CMK (cell line): ENCODE results near the gene ESYT1.
"Not testable (repeated sequence)": the region's sequence is repeated elsewhere in the genome, so short reads cannot be mapped to it uniquely, and the experiment has no call there.

ENCODE experiments used
- DNase-seq: peaks from one replicate; pipeline ENCODE4 v3.0.0-alpha.2; 2010; ENCODE audit warnings: low read depth

The ESYT1 gene

DNA sequence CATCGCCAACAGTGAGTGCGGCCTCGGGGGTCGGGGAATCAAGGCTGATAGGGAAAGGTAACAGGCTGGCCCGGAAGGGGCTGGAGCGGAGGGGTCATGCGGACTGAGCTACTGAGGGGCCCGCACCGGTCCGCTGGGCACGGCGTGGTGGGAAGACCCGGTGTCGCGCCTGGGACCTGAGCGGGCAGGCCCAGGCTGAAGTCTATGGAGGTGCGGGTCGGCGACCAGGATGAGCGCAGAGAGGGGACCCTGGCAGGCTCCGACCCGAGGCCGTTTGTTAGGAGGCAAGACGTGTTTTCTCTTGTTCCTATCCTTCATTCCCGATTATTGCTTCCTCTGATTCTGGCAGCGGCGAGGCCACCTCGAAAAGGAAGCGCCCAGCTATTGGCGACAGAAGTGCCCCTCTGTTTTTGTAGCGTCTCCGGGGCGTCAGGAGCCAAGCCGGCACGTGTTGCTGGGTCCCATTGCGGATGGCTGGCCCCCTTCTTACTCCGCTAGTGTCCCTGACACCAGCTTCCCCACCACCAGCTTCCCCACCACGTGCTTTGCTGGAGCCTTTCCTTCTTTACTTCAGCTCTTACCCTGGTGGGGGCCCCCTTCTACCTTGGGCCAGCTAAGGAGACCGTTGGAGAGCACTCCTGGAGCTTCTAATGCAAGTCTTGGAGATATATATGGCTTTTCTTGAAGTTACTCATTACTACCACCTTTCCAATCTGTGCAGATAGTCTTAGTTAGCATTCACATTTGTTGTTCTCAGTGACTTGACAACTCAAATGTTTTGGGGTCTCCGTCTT is 23.1 kb upstream of the ESYT1 start:
- DNase-seq, result no peak

DNA sequence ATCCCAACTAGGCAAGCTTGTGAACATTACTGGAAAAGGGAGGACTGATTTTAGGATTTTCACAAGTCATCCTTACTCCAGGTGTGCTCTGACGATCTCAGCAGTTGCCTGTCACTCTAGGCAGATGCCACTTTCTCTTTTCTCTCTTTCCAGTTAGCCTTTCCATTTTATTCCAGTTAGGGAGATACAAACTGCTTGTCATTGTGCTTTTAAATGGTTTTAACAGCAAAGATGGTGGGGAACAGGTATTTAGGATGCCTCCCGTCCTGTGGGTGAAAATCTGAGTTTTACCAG is 22.5 kb upstream of the ESYT1 start:
- no peak for DNase-seq

DNA sequence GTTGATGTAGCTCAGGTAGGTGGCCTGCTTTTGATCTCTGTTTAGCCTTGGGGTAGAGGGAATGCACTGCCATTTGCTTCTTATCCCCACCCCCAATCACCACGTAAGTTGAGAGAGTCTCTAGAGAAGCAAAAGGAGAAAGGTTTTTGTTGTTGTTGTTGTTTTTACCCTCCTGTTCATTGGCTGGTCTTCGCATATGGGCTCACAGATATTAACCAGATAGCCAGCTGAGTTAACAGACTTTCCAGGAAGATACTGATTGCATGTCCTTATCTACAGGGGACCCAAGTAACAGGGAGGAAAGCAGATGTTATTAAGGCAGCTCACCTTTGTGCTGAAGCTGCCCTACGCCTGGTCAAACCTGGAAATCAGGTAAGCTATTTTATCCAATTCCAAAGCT is 20.8 kb upstream of the ESYT1 start:
- DNase-seq, result no peak

DNA sequence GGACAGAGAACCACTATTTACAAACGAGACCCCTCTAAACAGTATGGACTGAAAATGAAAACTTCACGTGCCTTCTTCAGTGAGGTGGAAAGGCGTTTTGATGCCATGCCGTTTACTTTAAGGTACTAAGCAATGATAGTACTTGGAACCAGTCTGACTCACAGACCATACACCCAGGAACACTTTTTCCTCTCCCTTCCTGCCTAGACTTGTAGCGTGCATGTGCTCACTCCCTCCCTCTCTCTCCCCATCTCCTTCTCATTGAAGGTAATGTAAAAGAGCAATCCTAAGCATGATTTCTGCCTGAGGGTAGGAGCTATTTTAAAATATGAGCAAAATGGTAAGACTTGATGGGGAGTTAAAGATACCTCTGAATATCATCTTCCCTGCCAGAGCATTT is 17.5 kb upstream of the ESYT1 start:
- no peak for DNase-seq

DNA sequence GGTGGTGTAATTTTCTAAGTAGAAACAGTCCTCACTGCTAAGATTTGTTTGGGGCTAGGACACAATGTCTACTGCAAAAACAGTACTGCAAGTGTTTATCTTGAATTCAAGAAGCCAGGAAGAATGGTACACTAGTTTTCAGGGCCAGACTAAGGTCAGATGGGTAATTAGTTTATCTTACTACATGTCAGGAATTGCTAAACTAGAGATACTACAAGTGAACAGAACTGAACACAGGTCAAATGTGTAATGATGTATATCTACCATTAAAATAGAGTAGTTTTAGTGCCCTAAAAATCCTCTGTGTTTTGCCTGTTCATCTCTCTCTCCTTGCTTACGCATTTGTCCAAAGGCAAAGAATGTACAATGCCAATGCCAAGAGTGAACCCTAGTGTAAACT is 14.0 kb upstream of the ESYT1 start:
- DNase-seq, result no peak

DNA sequence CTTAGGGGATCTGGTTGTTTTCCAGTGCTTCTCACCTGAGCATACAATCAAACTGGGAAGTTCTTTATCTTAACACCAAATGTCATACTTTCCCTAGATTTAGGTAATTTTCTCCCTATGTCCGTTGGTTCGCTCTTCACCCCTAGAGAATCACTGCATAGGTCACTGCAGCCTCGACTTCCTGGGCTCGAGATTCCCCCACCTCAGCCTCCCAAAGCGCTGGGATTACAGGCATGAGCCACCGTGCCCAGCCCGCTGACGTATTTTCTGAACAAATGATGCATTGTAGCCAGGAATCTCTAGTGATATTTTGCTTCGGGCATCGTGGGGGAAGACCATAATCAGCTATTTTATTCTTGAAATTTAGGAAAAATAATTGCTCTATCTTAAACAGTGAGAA is 12.7 kb upstream of the ESYT1 start:
- DNase-seq, result no peak

DNA sequence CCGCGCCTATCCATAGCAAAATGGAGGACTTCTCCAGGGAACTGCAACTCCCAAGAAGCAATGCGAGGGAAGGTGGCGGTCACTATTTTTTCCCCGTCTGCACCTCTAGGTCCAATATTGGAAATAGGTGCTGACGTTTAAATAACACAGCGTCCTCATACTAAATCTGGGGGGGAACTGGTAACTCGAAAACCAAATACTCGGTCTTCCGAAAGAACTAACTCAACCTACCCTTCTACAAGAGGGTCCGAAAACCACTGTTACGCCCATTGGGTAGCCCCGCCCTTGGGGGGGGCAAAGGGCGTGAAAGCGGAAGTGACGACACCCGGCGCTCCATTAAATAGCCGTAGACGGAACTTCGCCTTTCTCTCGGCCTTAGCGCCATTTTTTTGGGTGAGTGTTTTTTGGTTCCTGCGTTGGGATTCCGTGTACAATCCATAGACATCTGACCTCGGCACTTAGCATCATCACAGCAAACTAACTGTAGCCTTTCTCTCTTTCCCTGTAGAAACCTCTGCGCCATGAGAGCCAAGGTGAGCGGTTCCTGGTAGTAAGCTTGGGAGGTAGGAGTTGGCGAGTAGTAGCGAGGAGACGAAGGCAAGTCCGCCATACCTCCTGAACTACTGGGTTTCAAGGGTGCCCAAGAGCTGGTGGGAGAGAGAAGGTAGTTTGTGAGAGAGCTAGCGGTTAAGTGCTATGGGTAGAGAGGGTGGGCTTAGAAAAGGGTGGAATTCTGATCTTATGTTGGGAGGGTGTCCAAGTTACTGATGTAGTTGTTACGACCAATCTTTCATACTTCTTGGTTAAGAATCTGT is 11.6 kb upstream of the ESYT1 start, which contains the start of gene RPL41:
RPL41 (plus strand) TSS at position 367 of the 815 bp plus-strand sequence.
- peak; percentile 83 for DNase-seq

DNA sequence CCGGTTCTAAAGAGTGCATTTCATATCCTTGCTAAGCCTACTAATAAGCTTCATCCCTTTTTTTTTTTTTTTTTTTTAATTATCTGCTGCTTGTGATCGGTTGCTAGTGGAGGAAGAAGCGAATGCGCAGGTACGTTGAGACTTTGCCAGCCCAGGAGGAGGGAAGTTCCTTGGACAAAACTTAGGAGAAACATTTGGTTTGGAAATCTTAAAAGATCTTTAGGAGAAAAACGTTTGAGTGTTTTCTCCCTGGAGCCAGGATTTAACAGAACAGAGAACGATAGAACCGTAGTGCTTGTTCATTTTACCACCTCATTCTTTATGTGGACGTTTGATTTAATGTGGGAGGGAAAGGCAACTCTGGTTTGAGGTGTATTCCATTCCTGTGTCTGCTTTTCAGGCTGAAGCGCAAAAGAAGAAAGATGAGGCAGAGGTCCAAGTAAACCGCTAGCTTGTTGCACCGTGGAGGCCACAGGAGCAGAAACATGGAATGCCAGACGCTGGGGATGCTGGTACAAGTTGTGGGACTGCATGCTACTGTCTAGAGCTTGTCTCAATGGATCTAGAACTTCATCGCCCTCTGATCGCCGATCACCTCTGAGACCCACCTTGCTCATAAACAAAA is 10.9 kb upstream of the ESYT1 start:
- not testable (repeated sequence) for DNase-seq

DNA sequence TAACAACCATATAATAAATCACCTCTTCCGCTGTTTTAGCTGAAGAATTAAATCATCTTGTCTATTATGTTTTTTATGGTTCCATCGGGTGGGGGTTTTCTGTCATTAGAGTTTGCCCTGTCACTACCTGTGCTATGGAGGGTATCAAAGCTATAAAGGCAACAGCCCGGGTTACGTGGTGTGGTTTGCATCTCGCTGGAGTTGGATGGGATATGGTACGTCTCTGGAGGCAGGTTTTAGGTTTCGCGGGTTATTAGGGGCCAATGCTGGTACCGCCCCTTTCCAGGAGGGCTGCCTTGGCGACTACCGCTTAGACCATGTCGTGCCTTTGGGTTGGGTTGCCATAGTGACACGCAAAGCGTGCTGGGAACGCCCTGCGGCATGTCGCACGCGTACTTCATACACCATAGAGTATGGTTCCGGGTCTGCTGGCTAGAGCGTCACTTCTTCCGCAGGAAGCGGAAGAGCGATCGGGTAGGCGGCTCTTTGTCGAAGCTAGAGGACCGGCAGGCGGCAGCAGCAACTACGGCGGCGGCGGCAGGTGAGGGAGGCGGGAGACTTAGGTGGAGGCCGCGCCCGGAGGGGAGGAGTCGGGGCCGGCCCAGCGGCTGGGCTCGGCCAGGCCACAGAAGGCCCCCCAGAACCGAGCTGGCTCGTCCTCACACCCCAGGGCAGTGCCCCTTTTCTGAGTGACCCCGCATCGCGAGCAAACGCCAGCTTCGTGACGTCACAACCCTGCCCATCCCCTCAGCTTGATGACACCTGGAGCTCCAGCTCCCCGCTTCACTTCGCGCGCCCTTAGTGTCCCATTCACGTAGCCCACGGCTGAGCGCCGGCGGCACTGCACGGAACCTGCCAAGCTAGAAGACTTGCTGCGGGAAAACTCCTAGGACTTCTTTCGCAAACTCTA is 10.0 kb upstream of the ESYT1 start, which contains the start of gene ZC3H10:
ZC3H10 (plus strand) TSS at position 489 of the 910 bp plus-strand sequence. CDS start 2,297 bp downstream, outside the sequence.
- peak; percentile 97 for DNase-seq

DNA sequence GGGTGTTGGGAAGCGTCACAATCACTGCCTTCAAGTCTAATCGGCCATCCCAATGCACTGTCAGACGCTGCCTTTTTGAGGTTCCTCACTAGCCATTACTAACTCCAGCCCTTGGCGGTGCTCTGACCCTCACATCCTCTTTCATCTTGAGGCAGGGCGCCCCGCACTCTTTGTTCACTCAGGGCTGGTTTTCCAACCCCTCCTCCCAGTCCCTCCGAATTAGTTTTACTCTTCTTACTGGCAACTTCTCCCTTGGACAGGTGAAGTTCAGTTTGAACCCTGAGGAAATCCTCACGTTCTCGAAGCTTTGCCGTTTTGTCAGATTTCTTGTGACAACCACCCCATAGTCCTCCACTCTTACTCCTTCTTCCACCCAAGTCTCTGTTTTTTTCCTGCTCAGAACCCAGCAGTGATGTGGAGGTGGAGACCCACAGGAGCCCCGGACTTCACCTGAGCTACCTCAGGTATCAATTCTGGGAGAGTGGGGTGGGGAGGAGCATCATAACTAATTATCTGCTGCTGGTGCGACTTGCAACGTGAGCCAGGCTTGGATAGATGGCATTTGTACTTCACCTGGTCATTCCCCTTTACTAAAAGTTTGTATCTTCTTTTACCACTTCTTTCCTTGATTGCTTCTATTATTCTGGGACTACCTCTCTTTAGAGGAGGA is 9.2 kb upstream of the ESYT1 start:
- no peak for DNase-seq

DNA sequence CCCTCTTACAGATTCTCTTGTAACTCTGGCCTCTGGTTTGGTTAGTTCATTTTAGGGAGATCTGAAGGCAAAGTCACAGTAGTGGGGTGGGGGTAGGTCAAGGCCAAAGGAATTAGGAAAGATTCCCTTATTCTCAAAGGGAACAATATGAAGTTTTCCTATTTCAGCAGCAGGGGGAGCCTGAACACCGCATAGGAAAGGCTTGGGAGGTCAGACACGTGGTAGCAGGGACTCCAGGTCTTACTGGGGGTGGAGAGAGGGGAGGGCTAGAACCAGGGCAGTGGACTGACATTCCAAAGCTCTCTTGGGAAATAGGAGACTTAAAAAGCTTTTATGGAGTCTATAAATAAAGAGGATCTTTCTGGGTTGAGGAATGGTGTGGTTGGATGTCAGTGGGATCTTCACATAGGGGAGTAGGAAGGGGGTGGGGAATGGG is 8.7 kb upstream of the ESYT1 start:
- no peak for DNase-seq

DNA sequence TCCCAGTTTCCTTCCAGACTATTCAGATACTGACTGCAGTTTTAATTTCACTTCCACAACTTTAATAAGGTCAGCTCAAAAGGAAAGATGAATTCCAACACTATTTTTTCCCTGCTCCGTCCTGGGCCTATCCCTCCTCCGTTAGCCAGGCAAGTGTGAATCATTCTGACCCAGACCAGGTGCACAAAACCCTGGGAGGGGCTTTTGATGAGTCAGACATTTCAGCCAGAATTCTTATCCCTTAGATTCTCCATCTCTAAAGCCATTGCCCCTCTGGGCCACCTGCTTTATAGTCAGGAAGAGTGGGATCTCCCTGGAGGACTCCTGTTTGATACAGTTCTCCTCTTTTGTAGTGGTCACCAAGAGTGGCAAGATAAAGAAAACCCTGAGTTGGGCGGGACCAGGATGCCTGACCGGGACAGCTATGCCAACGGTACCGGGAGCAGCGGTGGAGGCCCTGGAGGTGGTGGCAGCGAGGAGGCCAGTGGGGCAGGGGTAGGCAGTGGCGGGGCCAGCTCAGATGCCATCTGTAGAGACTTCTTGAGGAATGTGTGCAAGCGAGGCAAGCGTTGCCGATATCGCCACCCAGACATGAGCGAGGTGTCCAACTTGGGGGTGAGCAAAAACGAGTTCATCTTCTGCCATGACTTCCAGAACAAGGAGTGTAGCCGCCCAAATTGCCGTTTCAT is 7.8 kb upstream of the ESYT1 start:
- DNase-seq, result no peak

DNA sequence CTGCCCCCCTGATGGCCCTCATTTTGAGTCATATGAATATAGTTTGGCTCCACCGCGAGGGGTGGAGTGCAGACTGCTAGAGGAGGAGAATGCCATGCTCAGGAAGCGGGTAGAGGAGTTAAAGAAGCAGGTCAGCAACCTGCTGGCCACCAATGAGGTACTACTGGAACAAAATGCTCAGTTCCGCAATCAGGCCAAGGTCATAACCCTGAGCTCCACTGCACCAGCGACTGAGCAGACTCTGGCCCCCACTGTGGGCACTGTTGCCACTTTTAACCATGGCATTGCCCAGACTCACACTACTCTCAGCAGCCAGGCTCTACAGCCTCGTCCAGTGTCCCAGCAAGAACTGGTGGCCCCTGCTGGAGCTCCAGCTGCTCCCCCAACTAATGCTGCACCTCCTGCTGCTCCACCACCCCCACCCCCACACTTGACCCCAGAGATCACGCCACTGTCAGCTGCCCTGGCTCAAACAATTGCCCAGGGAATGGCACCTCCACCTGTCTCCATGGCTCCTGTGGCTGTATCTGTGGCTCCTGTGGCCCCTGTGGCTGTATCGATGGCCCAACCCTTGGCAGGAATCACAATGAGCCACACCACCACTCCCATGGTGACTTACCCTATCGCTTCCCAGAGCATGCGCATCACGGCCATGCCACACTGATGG is 6.7 kb upstream of the ESYT1 start:
- DNase-seq, result no peak

DNA sequence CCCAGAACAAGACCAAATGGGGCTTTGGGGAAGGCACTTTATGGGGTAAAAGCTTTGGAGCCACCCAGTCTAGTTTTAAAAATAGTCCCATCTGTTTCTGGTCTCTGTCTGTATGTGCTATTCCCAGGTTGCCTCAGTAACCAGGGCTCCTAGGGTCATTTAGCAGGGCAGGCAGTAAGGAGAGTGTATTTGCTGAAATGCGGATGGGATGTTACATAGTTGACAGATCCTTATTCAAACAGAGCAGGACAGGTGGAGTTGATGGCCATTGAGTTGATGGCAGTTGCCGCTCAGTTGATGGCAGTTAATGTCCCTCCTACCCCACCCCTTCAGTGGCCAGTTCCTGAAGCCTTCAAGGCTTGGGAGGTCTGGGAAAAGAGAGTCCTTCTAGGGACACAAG is 5.4 kb upstream of the ESYT1 start:
- DNase-seq, result no peak

DNA sequence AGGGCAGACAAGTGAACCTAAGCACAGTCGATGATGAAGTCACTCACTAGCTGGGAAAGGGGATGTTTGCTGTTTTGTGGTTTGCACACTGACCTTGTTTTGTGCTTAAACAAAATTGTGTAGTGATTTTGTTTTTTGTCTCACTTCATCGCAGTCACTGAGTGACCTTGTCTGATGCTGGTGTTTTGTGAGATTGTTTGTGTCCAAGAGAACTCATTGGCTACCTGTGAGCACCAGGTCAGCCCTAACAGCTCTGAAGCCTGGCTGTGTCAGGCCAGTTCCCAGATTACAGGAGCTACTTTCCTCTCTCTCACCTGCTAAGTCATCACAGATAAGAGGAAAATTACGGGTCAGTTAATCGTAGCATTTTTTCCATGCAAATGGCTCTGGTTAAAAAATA is 3.9 kb upstream of the ESYT1 start:
- DNase-seq, result no peak

DNA sequence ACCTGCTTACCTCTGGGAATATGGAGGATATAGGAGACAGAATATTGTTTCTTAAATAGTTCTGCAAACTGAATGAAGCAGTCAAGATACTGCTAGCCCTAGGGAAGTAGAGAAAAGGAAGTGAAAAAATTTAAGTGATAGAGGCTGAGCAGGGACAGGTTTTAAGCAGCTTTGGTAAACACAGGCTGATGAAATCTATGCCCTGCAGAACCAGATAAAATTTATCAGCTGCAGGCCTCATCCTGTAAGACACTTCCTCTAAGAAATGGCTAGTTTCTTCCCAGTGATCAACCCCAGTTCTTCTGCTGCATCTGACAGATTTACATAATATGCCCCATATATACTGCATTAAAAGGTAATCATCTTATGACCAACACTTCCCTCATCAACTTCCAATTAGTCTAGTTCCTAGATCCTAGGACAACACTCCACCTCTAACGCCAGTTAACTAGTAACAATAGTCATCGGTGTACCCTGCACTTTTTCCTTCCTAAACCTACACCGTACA is 1.3 kb upstream of the ESYT1 start:
- DNase-seq, result peak; percentile 74

DNA sequence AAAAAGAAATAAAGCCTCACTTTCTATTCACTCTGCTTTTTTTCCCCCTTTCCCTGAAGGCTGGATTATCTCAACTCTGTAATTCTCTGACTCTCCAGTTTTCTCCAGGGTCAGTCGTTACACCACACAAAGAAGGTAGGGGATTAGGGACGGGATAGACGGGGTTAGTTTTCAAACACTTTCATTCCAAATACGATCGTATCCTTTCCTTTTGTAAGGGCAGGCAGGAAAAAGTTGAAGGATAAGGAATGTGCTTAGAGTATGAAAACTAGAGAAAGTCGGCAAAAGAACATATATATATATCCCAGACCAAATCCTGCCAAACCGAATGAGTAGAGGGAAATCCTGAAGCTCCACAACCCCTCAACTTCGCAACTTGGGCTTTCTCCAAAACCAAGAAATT is 581 bp upstream of the ESYT1 start:
- DNase-seq, result no peak

DNA sequence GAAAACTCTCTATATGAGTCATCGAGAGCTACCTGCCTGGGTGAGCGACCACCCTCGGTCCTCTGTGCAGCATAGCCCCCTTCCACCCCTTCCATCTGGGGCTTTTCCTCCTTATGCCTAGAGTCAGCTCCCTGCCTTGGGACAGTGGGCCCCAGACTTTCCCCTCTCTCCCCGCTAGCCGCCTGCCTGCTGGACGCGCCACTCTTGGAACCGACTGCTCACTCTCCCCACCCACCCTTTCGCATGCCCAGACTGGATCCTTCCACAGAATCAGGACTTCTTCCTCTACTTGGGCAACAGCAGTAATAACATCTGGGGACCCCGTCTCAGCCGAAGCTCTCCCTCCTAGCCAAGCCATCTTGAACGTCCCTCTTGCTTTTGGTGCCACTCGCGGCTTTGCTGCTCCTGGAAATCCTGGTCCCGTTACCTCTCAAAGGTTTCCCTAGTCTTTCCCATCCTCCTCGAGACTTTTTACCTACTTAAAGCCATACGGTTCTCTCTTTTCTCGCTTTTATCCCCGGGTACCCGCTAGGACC is 671 bp downstream of the ESYT1 start:
- no peak for DNase-seq

DNA sequence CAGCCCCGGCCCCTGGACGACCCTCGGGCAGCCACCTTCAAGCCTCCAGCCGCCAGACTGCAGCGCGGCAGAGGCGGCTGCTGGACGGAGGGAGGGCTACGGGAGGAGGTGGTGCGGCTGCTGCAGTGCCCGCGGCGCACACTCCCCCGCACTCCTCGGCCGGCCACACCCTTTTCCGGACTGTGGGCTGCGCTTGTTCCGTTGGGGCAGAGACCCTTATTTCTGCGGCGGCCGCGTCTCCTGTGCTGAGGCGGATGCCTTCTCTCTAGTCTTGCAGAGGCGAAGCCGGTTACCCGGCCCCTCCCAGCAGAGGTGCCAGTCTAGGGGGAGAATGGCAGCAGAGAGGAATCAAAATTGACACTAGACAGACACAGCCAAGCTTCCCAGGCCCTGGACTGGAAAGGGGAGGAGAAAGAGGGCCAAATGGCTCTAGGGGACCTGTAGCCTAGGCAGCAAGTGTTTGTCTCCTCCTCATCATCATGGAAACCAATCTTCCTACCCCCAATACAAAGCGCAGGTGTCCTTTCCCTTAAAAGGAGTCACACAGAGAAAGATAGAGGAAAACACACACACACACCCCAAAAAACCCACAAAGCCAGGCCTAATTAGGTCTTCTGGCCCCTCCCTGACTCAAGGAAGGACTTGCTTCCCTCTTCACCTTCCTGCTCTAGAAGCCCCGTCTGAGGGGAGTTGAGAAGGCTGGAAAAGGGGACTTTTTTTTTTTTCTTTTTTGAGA is 1.3 kb downstream of the ESYT1 start:
- DNase-seq, result peak; percentile 80
